Measurements from ENCODE around the gene ADGRD2.

- TF ChIP-seq CTCF (IDR thresholded peaks at IDR 0.05; ENCODE audit: low read depth, low read length) (no peak), EZH2phosphoT487 (IDR thresholded peaks at IDR 0.05; ENCODE audit: low read depth) (no peak)
These were observed 20.8 kb upstream of the ADGRD2 start for GRCh38 chr9:124429530-124429867.

Data from OCI-LY3 (cell line).